Measurements from ENCODE around the gene SLC35B2. TPM values are rescaled to one million over a fixed set of nuclear protein-coding genes. Genes with fewer than 3 reads are reported as not detected.
A peak's percentile ranks its signal among the peaks of the same experiment; 100 is the strongest.

The SLC35B2 gene
- total RNA-seq, 1 donor from 2014 or later = 37.3 TPM

DNA sequence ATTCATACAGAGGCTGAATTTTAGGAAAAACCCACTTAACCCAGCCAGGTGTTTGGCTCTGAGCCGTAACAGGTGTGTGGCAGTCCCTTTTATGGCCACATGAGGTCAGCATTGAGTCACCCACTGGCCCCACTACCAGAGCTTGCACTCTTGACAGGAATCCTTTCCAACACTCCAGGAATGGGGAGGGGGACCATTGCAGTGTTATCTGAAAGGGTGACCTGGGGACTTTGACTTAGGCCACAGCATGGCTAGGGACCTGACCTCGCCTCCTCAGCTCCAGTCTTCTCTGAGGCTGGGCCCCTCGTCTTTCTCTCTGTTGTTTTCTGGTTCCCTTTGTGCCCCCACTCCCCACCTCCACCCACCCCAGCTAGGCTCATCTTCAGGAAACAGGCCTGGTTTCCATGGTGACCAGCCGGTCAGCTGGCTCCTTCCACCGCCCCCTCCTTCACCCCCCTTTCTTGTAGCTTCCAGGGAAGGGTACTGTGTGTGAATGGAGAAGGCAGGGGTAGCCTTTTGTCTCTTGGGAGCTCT, 10.8 kb upstream of the SLC35B2 start:
- DNase-seq = peak; percentile 88

DNA sequence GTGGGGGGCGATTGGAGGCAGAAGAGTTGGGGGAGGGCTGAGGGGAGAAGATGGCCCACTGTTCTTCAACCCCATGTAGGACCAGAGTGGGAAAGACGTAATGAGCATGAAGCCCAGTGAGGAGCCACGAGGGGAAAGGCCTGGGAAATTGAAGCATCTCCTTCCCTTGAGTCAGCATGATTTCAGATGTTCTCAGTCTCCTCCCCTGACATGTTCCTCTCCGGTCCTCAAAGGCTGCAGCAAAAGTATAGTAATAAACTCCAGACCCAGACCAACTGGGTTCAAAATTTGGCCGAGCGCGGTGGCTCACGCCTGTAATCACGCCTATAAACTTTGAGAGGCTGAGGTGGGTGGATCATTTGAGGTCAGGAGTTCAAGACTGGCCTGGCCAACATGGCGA, 9.9 kb upstream of the SLC35B2 start:
- no peak for DNase-seq

DNA sequence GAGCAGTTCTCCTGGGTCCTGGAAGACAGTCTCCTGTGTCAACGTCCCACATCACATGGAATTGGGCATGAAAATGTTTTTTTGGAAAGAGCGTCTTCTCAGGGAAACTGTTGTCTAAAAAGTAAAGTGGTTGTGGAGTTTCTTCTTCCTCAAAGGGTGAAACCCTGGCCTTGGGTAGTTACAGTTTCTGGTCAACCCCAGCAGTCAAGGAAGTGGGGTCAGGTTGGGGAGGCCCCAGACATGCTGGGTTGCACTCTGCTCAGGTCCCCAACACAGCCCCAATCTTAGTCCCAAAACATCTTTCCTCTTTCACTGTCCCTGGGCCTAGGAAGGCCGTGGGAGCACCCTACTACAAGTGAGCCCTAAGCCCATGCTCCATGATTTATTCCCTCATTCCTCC, 9.0 kb upstream of the SLC35B2 start:
- no peak for DNase-seq

DNA sequence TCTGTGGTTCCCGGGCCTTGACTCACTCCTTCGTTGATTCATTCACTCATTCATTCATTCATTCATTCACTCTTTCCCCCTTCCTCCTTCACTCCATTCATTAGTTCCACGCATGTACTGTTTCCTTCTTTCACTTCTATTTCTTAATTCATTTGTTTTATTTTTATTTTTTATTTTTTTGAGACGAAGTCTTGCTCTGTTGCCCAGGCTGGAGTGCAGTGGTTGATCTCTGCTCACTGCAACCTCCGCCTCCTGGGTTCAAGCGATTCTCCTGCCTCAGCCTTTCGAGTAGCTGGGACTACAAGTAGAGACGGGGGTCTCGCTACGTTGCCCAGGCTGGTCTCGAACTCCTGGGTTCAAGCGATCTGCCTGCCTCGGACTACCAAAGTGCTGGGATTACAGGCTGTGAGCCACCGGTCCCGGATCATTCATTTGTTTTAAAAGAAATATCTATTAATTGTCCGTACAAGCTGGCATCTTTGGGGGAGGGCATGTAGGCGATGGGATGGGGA, 8.4 kb upstream of the SLC35B2 start:
- DNase-seq = no peak

DNA sequence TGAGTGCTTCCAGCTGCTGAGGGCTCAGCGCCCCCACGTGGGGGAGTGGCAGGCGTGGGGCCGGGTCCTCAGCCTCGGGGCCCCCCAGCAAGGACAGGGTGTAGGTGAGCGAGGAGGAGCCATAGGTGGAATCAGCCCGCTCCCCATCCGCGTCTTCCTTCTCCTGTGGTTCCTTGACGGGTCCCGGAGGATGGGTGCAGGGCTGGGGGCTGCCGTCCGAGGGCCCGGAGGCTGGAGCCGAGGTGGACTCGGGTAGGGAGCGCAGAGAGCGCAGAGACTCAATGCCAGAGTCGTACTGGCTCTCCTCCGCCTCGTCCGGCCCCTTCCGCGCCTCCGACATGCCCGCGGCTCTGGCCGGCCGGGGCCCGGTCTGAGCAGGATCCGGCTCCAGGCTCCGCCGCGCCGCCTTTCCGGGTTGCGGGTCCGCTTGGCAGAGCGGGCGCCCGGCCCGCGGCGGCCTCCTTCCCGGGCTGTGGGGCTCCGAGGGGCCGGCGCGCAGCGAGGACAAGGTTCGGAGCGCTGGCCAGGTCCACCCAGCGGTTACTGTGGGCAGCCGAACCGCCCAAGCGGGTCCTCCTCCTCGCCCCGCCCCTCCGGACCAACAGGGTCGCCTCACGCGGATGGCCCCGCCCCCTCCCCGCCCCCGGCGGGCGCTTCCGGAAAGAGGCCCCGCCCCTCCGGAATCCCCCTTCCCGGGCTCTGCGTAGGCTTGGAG, 7.8 kb upstream of the SLC35B2 start, which contains the start of gene NFKBIE:
NFKBIE (minus strand) TSS at position 545 of the 715 bp plus-strand sequence; CDS start at position 340, 205 bp downstream.
- DNase-seq = peak; percentile 96

DNA sequence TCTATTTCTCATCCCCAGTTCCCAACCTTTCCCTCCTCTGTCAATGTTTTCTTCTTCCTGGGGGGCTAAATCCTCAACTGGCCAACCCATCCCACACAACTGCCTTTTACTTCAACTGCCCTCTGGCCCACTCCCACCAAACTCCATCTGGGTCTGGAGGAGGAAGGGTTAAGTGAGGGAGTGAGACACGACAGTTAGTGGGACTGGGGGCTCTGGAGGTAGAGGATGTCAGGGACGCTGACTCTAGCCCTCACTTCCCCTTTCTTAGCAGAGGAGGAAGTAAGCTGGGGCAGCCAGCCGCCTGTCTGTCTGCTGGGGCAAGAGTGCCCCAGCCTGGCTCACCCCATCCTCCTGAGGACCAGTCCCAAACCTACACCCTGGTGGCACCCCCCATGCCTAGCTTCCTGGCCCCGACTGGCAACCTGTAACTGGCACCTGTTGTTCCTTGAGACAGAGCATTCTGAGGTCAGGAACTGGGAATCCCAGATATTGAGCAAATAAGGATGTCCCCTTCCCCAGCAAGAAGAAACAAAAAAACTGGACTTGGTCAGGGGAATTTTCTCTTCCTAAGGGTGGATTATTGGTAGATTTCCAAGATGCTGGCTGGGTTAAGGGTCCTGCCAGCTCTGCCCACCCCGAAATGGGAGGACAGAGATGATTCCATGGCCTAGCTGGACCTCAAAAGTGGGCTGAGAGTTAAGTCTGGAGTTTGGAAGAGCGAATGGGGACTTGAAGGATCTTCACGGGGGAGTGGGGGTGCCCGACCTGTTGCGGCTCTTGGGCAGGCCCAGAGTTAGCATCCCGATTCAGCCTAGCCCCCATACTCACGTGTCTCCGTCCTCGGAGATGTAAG, 7.1 kb upstream of the SLC35B2 start:
- no peak for DNase-seq

DNA sequence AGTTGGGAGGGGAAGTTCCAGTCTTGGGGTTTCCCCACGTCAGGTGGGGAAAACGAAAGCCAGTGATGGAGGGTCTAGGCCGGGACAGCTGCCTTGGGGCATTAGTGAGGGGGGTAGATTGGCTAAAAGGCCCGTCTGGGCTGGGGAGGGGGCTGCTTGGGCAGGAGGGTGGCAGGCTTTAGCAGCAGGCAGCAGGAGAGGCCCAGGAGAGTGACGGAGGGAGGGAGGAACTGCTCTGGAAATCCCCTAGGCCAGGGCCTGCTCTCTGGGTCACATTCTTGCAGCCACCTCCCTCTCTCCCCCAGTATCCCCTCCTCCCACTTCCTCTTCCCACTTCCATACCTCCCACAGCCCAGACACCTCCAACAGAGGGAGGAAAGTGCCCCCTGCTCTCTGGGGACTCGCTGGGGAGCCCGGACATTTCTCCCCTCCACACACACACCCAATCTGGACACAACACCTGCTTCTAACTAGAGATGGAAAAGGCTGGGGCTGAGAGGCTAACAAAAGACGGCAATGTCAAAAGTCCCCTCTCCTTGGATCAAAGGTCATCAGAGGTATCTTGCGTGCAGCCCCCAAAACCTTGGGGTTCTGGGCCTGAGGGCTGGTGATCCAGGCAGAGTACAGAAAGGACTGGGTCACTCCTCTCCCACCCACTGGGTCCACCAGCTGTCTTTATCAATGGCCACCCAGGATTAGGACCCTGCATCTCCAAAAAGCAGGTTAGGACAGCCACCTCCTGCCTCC, 6.2 kb upstream of the SLC35B2 start:
- no peak for DNase-seq

DNA sequence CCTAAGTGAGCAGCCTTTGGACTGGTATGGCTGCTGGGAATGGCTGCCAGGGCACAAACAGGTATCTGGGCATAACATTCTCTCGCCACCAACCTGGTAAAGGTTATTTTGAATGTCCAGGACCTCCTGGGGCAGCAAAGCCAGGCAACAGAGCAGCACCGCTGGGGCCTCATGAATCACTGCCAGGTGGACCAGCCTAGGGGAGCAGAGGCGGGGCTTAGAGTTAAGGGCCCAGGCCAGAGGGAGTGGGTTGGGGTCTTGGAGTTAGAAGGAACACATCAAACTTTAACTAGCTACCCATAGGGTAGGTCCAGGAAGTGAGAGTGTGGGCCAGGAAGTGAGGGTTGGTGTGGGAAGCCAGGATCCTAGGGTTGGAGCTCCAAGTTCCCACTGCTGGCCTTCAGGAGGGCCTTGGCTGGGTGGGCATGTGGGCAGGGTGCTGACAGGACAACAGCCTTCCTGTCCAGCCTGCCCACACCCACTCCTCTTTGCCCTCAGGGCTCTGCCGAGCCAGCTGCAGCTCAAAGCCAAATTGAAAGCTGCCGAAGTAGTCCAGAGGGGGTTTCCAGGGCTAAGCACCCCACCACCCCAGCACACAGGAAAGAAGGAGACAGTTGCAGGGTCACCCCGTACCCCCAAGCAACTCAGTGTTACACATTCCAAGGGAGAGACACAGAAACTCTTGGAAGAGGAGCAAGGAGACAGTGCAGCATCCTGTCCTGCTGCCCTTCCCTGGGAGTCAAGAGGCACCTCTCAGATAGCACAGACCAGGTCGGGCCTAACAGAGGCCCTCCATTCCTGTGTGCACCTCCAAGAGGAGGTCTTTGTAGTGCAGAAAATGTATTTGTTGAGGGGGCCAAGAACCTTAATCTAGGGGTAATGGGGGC, 5.4 kb upstream of the SLC35B2 start:
- no peak for DNase-seq

DNA sequence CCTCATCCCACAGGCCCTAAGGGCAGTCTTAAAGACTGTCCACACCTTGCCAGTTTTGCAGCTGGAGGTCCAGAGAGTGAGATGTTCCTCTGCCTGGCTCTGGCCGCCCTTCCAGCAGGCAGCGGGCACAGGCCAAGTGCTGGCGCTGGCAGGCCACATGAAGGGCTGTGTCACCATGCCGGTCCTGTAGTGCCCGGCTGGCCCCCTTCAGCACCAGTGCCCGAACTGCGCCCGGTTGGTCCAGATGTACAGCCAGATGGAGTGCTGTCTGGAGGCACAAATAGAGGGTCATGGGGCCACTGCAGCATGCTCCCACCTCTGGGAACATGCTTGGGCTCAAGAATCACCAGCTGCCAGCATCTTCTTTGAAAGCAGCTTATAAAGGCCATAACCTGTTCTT, 4.3 kb upstream of the SLC35B2 start:
- DNase-seq = no peak

DNA sequence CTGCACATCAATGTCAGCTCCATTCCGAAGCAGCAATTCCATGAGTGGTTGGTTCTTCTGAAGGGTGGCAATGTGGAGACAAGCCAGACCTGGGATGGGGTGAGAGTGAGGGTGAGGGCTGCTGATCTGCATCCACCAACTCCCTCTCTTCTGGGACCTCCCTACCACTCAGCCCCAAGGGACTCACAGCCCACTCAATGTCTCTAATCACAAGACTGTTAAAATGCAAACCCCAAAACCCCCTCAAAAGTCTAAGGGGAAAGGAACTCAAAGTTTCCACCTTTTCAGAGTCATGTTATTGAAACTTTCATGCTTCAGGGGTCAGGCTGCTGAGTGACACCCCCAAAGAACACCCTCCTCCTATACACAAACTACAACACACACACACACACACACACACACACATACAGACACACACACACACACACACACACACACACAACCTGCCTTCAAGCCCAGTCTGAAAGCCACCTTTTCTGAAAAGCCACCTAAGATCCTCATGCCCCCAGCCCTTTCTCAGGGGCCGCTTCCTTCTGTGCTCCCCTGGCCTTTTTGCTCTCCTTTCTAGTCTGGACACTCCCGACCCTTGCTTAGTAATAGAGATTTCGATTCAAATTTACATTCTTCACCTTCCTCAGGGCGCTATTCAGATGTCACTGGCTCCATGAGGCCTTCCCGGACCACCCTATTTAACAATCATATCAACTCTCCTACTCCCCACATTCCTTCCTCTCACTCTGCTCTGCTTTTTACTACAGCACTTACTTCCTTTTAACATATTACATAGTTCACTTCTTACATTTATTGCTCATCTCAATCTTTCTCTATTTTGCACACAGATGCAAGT, 3.3 kb upstream of the SLC35B2 start:
- no peak for DNase-seq

DNA sequence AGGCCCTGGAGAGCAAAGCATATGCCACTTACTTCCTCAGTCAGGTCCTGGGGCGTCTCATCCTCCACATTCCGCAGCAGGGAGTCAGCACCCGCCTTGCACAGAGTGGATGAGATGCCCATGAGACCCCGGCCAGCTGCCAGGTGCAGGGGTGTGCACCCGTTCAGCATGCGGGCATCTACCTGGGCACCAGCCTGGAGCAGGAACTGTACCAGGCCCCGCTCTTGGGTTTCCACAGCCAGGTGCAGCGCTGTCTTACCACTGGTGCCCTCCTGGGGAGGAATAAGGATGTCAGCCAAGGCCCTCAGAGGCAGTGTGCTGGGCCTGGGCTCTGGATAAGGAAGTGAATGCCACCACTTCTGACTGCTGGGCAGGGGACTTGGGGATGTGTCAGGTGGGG, 2.7 kb upstream of the SLC35B2 start:
- no peak for DNase-seq

DNA sequence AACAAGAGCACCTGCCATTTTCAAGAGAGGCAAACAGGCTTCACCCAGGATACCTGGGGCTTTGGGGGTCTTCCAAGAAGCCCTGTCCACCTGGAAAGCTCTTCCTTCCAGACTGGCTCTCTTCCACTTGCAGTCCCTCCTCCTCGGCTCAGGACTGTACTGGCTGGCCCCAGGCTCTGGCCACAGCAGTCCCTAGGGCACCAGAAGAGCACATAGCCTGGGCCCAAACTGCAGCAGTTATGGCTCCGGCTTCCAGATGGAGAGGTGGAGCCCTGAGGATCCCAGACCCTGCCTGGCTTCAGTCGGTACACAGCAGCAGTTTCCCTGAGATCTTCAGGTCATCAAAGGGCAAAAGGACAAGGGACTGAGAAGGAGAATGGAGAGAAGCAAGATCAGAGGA, 1.6 kb upstream of the SLC35B2 start:
- DNase-seq = no peak

DNA sequence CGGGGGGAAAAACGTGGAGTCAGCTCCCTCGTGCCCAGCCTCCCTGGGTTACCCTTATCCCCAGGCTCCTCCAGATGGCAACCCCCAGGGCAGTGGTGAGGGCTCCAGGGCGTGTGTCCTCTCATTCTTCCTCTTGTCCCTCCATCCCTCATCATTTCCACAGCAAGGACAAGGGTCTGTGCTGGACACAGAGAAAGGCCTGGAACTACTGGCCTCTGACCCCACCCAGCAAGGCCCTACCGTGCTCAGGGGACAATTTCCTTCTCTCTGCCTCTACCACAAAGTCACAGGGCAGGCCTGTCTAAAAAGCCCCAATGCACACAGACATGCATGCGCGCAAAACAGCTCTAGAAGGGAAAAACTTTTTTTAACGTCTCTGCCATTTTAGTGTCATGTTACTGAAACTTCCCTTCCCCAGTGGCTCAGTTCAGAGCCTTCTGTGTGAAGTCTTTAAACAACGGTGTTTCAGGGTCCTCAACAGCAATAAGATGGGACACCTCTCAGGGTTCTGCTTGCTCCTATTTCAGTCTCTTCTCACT, 1.1 kb upstream of the SLC35B2 start:
- no peak for DNase-seq

DNA sequence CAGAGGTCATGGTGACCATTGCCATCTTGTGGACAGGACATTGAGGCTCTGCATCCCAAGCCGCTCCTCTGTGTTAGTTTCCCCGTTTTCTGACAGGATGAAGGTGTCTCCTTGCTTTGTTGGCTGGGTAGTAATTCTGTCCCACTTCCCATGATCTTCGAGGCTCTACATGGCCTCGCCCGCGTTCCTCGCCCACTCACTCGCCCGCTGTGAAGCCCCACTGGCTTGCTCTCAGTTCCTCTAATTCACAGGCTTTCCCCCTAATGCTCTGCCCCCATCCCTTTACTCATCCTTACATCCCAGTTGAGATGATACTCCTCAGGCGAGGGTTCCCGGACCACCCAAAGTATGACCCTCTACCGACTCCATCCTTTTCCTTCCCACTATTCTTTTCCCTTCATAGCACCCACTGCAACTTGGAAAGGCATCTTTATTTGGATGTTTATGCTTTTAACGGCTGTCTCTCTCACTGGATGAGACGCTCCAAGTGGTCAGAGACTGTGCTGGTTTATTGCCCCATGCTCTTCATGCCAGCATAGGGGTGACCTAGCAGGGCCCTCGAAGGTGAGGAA, 511 bp upstream of the SLC35B2 start:
- DNase-seq = no peak

DNA sequence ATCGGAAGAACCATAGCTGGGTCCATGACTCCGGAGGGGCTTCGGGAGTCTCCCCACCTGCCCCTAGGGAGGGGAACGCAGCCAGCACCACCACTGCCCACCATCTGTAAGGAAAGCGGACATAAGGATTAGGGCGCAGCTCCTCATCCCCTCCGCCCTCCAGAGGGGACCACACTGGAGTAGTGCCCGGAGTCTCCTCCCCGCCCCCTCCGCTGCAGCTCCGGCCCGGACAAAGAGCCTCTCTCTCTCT, 628 bp downstream of the SLC35B2 start:
- no peak for DNase-seq

DNA sequence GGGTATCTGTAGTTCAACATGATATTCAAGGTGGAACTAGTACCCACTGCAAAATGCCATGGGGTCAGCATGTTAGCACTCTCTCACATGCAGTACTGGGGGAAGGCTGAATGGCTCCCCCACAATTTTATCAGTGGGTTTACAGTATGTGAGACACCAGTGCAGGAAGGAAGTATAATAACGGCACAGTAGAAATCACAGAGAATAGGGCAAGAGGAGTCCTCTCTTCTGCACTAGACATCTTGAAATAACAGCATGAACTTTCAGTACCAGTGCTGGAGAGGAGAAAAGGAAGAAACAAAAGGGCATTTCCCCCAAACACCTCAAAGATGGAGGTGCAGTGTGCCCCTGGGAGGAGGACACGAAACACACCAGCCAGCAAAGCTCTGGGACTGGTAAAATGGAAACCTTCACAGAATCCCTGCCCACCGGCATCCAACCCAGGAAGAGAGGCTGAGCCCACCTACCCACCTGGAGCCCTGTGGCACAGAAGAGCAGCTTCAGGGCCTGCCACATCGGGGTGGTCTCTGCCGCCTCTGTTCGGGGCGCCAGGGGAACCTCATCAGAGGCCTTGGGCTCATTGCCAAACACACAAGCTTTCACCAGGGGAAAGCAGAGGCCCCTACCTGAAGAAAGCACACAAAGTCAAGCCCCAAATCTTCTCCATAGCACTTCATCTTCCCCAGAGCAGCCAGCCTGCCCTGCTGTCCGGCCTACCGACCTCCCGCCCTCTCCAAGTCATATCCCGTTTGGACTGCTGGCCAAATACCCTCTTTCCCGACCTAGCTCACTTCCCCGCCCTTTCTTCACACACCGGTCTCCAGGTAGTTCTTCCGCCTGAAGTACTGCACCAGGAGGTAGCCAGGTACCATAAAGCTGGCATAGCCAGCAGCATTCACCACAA, 1.2 kb downstream of the SLC35B2 start:
- no peak for DNase-seq

DNA sequence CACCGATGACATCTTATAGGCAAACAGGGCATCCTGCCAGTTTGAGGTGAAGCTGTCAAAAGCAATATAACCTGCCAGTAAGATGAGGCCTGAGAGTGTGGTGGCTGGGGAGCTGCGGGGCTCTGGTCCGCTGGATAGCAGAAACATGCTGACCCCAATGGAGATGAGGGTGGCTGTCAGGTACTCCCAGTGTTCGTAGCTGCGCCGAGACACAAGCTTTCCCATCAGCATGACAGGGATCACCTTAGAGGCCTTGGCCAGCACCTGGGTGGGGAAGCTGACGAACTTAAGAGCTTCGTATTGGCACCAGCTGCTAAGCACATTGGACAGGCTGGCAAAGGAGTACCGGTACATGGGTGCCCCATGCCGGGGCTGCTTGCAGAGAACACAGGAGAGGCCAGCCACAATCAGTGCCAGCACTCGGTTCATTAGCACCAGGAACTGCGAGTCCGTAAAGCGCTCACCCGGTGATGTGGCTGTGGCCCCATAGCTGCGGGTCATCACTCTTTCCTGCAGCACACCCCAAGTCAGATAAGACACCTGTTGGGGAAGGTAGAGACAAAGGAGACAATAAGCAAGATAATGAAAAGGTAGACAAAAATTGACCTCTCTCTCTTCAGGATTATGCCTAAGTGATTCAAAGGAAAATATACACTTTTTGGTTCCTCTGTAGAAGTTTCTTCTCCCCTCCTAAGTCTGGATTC, 2.1 kb downstream of the SLC35B2 start:
- no peak for DNase-seq

Data from tongue (tissue), 2 donors.